GM19240 (cell line): Measurements from ENCODE around the gene ANO8.

ENCODE experiments used
- DNase-seq: peaks from one replicate; pipeline ENCODE4 v3.0.0; 2011; ENCODE audit warnings: low spot score; ENCODE audit not compliant: insufficient read length

ANO8 gene

DNA sequence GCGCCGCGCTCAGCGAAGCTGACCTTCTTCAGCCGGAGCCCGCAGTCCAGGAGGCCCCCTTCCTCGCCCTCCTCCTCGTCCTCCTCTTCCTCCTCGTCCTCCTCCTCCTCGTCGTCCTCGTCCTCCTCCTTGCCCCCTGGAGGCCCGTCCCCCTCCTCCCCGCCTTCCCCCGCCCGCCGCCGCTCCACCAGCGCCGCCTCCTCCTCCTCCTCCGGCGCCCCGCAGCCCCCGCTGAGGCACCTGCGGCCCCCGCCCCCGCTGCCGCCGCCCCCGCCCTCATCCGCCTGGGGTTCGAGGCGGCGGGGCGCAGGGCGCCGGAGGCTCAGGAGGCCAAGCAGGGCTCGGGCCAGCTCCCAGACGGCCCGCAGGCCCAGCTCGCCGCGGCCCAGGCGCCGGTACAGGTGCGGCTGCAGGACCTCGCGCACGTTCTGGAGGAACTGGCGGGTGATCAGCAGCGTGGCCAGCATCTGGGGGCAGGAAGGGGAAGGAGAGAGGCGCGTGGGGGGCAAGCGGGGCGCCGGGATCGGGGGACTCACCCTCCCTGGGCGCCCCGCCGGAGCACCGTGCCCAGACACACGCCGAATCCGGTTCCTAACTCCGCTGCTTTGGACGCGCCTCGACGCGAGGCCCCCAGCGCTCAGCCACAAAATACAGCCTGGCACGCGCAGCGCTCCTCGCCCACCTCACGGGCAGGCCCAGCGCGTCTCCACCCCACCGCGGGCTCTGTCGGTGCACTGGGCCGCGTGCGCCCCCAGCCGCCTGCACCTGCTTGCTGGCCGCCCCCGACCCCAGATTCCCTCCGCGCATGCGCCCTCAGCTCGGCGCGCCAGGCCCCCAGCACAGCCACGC, 5.9 kb downstream of the ANO8 start:
- DNase-seq = no peak

- no peak for DNase-seq
These were observed 6.8 kb downstream of the ANO8 start for GRCh38 chr19:17327654-17328516.

GRCh38 chr19:17327068-17327653, 7.5 kb downstream of the ANO8 start:
- DNase-seq = no peak

DNA sequence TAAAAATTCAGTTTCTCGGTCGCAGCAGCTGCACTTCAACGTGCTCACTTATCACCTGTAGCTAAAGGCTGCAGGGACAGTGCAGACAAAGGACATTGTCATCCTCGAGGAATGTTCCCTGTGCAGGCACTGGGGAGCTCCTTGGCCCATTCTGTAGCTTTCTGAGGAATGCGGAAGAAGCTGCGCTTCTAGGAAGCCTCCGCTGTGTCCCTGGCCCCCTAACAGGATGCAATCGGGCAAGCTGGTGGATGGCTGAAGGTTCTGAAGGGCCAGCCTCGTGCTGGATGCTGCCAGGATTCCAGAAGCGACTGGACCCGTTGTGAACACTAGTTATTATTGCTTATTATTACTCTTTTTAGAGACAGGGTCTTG, 8.1 kb downstream of the ANO8 start:
- no peak for DNase-seq

GRCh38 chr19:17325881-17326594, 8.6 kb downstream of the ANO8 start:
- no peak for DNase-seq

DNA sequence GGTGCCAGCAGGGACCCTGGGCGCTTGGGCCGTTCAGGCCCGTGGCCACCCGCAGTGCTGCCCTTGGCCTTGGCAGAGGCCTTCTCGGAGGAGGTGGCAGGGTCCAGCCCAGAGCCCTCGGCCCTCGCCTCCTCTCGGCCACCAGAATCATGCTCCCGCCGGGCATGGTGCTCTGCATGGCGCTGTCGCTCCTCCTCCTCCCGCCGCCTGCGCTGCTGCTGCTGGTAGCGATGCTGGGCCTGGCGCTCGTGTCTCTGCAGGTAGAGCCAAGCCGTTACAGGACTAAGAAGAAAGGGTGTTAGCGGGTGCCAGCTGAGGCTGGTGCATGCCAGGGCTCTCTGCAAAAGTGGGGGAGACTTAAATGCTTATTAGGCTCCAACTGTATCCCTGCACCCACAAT, 9.5 kb downstream of the ANO8 start:
- no peak for DNase-seq

DNA sequence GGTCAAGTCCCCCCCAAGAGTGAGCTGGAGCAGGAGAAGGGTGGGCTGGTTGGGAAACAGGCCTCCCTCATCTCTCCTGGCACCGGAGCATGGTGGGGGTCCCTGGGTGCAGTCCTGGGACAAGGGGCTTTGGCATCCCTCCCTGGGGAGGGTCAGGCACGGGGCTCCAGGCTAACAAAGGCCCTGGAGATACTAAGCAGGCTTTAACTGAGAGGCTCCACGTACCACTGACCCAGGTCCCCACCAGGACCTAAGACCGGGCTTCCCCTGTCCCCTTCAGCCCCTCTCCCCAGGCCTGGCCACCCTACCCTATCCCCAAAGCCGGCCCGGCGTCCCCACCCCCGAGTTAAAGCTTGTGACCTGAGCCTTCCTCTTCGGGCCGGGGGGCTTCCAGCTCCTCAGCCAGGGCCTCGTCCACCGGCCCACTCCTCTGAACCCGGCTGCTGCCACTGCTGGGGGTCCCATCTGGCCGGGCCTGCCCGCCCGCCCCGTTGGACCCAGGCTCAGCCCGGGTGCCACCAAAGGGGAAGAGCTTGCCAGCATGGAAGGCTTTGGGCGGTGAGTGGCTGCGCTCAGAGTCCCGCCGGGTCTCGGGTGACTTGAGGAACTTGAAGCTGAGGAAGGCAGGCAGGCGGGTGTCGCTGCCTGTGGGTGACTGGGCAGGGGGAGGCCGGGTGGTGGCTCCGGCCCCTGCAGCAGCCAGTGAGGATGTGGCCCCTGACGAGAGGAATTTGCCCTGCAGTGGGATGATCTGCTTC, 10.1 kb downstream of the ANO8 start:
- no peak for DNase-seq

DNA sequence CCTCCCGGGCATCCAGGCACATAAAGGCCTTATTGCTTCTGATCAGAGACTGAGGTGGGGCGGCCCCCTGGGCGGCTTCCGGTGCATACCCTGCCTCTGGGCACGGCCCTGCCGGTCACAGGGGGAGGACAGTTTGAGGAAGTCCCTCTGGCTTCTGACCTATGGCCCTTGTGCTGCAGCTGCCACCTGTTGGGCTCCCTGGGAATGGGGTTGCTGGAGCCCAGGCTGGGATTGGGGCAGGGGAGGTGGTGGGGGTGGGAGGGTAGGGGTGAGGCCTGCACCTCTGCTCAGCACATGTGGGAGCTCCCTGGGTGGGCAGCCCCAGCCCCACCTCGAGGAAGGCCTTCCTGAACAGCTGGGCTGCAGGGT, 10.7 kb downstream of the ANO8 start:
- DNase-seq = no peak

DNA sequence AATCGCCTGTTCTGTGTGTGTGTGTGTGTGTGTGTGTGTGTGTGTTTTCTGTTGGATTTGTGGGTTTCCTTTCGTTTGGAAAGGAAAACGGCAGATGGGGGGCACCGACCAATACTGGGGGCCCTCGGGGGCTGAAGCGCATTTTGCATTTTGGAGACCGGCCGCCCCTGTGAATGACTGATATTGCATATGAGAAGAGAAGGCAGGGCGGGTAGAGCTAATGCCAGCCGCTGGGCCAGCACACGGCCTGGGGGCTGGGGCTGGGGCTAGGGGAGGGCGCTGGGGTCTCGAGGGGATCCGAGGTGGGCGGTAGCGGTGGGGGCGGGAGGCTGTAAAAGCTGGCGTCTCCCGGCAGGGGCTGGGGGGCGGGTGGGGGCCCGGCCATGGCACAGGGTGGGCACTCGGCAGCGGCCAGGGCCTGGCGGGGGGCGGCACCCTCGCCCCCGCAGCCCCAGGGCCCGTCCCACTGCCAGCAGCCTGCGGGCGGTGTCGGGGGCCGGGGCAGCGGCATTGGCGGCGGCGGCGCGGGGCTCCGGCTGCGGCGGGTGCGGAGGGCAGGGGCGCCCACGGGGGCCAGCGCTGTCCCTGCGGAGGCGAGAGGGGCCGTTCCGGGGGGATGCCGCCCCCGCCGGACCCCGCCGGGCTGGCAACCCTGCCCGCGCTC, 11.2 kb downstream of the ANO8 start:
- DNase-seq = no peak

- no peak for DNase-seq
These were observed 11.8 kb downstream of the ANO8 start for GRCh38 chr19:17322854-17323253.

DNA sequence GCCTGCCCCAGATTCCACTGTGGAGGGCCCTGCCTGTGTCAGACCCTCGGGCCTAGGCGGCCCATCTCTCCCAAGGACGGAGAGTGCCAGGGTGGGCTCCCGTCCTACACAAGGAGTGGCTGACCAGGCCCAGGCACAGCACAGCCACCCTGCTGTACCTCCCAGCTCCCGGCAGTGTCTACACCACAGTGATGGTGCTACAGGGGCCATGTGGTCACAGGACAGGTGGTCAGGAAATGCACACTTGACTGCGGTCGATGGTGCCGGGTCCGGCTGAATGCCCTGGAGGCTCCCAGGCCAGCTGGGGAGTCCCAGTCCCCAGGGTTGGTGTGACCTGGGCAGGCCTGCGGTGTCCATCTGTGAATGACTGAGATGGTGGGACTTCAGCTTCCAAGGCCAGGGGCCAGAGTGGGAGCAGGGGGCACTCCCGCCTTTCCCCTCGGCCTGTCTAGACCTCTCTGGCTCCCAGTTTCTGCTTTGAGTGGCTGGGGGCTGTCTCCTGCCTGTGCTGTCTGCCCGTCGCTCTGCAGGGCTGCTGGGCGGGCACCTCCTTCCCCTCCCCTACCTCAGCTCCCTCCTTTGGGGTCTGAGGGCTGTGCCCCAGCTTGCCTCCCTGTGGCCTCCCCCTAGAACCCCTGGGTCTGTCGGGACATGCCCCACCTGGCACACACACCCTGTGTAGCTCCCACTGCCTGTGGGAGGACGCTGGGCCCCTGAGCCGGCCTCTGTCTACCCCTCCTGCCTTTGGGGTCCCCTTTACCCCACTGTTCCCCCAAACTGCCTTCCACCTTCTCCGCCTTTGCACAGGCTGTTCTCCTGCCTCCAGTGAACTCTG, 12.8 kb downstream of the ANO8 start:
- DNase-seq = no peak

GRCh38 chr19:17320435-17320834, 14.2 kb downstream of the ANO8 start:
- DNase-seq = no peak

DNA sequence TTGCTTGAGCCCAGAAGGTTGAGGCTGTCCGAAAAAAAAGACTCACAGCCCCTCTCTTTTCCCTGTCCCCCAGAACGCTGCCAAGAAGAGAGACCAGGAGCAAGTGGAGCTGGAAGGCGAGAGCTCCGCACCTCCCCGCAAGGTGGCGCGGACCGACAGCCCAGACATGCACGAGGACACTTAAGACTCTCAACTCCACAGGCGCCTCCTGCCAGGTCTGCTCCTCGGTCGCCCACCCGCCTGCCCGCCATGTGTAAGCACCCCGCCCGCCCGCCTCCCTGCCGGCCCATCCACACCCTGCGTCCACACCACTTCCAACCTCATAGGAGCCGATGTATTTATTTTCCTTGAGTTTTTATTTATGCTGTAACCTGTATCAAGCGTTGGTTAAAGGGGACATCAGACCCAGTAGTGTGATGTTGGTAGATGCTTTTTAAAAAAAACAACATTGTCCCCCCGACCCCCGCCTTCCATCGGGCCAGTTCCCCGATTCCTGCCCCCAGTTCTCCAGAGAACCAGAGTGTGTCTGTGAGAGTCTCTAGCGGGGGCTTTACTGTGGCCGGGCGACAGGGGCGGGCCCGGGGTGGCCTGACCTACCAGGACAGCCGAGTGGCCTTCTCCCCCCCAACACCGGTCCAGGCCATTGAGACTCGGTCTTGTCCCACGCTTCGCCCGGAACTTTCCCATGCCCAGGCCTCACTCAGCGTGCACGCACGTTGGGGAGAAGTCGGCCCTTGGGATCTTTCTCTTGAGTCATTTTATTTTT, 15.0 kb downstream of the ANO8 start:
- no peak for DNase-seq

DNA sequence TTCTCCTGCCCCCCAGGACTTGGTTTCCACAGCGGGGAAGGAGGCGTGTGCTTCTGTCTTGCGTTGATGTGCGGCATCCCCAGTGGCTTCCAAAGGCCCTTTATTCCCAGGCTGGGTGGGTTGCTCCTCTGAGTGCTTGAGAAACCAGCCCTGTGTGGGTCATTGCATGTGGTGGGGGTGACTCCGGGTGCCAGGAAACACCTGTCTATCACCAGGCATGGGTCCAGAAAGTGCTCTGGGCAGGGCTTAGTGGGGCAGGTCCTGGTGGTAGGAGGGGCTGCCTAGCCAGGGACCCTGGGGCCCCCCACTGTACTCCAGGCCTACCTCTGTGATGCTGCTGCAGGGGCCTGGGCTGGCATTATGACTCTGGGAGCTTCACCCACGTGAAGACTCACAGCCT, 15.7 kb downstream of the ANO8 start:
- no peak for DNase-seq

DNA sequence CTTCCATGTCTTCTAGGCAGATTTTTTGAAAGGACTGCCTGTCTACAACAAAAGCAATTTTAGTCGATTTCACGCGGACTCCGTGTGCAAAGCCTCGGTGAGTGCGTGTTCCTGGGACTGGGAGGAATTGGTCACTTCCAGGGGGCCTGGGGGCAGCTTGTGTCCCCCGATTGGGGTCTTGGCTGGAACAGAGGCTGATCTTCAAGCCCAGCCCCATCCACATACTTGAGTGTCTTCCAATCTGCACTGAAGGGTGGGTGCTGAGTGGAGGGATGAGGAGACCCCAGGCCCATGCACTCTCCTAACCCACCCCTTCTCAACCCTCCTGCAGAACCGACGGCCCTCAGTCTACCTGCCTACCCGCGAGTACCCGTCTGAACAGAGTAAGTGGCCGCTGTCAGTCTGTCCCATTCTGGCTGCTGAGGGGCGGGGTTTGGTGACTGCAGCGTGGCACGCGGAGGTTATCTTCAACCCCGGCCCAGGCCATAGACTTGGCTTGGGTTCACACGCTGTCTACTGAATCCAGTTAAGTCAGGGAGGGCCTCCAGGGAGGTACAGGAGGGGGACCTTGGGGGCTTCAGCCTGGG, 20.6 kb downstream of the ANO8 start:
- no peak for DNase-seq

- no peak for DNase-seq
These were observed 22.2 kb downstream of the ANO8 start for GRCh38 chr19:17312189-17313113.

DNA sequence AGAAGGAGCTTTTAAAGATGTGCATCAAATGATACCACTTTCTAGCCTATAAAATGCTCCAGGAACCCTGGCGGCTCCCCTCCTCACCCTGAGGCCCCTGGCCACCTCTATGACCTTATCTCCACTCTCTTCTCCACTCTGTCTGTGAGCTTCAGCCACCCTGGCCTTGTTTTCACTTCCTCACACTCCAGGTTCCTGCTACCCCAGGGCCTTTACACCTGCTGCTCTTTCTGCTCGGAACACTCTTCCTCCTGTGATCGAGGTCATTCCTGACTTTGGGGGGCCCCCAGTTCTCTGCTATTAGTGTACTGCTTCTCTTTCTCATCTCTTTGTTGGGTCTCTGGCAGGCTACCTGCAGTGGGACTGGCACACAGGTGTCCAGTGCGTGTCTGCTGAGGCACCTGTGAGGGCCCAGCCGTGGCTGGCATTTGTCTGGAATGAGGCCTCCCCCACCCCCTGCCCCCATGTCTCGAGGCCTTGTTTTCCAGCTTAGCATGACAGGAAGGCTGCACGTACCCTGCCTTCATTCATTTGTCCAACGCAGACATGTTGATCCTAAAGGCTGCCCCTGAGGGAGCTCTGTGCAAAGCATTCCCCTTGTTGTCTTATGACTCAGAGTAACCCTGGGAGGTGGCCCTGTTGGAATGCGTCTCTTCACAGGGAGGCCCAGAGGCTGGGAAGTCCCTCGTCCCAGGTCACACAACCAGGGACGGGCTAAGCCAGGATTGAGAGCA, 23.0 kb downstream of the ANO8 start:
- no peak for DNase-seq
